ENCODE measurements around the gene TMC4.
"Not testable (repeated sequence)": the region's sequence is repeated elsewhere in the genome, so short reads cannot be mapped to it uniquely, and the experiment has no call there.

Gene TMC4, protein sequence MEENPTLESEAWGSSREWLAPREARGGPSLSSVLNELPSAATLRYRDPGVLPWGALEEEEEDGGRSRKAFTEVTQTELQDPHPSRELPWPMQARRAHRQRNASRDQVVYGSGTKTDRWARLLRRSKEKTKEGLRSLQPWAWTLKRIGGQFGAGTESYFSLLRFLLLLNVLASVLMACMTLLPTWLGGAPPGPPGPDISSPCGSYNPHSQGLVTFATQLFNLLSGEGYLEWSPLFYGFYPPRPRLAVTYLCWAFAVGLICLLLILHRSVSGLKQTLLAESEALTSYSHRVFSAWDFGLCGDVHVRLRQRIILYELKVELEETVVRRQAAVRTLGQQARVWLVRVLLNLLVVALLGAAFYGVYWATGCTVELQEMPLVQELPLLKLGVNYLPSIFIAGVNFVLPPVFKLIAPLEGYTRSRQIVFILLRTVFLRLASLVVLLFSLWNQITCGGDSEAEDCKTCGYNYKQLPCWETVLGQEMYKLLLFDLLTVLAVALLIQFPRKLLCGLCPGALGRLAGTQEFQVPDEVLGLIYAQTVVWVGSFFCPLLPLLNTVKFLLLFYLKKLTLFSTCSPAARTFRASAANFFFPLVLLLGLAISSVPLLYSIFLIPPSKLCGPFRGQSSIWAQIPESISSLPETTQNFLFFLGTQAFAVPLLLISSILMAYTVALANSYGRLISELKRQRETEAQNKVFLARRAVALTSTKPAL

DNA sequence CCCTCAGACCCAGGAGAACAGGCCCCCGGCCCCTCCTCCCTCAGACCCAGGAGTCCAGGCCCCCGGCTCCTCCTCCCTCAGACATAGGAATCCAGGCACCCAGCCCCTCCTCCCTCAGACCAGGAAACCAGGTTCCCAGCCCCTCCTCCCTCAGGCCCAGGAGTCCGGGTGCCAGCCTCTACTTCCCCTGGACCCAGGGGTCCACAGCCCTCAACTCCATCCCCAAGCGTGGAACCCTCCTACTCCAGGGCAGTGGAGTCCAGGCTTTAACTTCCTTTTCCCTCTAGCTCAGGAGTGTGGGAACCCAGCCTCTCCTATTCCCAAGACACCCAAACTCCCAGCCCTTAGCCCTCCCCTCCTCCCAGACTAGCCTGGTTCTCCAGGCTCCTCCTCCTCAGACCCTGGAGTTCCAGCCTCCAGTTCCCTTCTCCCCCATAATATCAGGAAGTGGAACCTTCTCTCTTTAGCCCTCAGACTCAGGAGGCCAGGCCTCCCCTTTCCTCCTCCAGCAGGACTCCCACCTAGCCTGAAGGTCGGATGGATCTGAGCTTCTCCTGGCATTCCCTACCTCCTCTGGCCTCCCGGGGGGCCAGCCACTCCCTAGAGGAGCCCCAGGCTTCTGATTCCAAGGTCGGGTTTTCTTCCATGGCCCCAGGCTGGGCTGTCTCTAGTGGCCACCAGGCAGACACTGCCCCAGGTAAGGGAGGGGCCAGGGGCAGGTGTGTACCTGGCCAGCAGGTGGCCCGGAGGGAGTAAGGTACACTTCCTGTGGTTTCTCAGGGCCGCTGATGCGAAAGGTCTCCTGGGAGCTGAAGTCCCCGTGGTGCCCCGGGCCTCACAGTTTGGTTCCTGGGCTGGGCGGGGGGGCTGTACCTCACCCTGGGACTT is at the start of gene TMC4:
Gene TMC4, minus strand, starts transcription at position 690 of the 888 bp plus-strand sequence. Its CDS starts 43 bp downstream, at position 647.
- Histone ChIP-seq H3K4me3 (ENCODE audit: low read length, poor library complexity, severe bottlenecking) (no peak within 1 kb of the TSS), H2AFZ (ENCODE audit: low read length) (no peak within 1 kb of the TSS), H3K9me3 (ENCODE audit: insufficient read depth, low read depth, low read length) (no peaks in the 10 kb centered on the region), H3K9ac (ENCODE audit: low read depth, low read length, poor library complexity, severe bottlenecking) (no peak within 1 kb of the TSS), H3K9me2 (replicated peaks; ENCODE audit: low read depth, low read length) (no peaks in the 10 kb centered on the region), H3K79me2 (ENCODE audit: insufficient read depth, low read length) (no peaks in the 10 kb centered on the region), H3K27me3 (ENCODE audit: insufficient read depth, low read length, poor library complexity, severe bottlenecking) (no peaks in the 10 kb centered on the region), H4K20me1 (ENCODE audit: insufficient read depth, low read length, poor library complexity, severe bottlenecking) (no peaks in the 10 kb centered on the region), H3K4me1 (ENCODE audit: insufficient read depth, low read length, poor library complexity, severe bottlenecking) (no peaks in the 10 kb centered on the region), H3K36me3 (ENCODE audit: insufficient read depth, low read length) (no peaks in the 10 kb centered on the region), H3F3A (ENCODE audit: low read depth) (no peaks in the 10 kb centered on the region), H3K4me2 (ENCODE audit: low read depth, low read length, poor library complexity, severe bottlenecking) (no peak within 1 kb of the TSS)
- TF ChIP-seq, protein P1, sequence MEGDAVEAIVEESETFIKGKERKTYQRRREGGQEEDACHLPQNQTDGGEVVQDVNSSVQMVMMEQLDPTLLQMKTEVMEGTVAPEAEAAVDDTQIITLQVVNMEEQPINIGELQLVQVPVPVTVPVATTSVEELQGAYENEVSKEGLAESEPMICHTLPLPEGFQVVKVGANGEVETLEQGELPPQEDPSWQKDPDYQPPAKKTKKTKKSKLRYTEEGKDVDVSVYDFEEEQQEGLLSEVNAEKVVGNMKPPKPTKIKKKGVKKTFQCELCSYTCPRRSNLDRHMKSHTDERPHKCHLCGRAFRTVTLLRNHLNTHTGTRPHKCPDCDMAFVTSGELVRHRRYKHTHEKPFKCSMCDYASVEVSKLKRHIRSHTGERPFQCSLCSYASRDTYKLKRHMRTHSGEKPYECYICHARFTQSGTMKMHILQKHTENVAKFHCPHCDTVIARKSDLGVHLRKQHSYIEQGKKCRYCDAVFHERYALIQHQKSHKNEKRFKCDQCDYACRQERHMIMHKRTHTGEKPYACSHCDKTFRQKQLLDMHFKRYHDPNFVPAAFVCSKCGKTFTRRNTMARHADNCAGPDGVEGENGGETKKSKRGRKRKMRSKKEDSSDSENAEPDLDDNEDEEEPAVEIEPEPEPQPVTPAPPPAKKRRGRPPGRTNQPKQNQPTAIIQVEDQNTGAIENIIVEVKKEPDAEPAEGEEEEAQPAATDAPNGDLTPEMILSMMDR (conservative IDR thresholded peaks at IDR 0.05; ENCODE audit: low read length): 0 out of 2 replicates have a peak, but pooled peaks have one; percentile 11
- no peak for TF ChIP-seq EZH2phosphoT487 (IDR thresholded peaks at IDR 0.05; ENCODE audit: borderline replicate concordance)

DNA sequence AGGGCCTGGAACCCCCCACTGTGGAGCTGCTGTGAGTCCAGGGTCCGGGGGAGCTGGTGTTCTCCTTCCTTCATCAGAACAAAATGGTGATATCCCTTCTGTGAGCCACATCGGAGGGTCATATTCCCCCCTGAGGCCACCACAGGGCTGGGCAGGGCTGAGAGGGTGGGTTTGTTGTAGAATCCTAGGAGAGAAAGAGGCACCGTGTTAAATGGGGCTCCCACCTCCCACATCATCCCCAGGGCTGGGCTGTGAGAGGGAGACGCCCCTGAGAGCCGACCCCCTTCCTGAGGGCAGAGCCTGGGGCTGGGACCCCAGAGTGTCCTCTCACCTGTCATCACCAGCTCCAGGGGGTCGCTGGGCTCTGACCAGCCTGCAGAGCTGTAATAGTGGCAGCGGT is 49.0 kb upstream of the TMC4 start:
- not testable (repeated sequence) for H4K20me1 ChIP-seq (ENCODE audit: insufficient read depth, low read length, poor library complexity, severe bottlenecking); H3K9ac ChIP-seq (ENCODE audit: low read depth, low read length, poor library complexity, severe bottlenecking); H3K9me2 ChIP-seq (replicated peaks; ENCODE audit: low read depth, low read length); H3F3A ChIP-seq (ENCODE audit: low read depth); H3K4me2 ChIP-seq (ENCODE audit: low read depth, low read length, poor library complexity, severe bottlenecking); H3K4me1 ChIP-seq (ENCODE audit: insufficient read depth, low read length, poor library complexity, severe bottlenecking); H3K4me3 ChIP-seq (ENCODE audit: low read length, poor library complexity, severe bottlenecking); H3K36me3 ChIP-seq (ENCODE audit: insufficient read depth, low read length); H3K79me2 ChIP-seq (ENCODE audit: insufficient read depth, low read length); H3K9me3 ChIP-seq (ENCODE audit: insufficient read depth, low read depth, low read length); H3K27me3 ChIP-seq (ENCODE audit: insufficient read depth, low read length, poor library complexity, severe bottlenecking); H2AFZ ChIP-seq (ENCODE audit: low read length)

DNA sequence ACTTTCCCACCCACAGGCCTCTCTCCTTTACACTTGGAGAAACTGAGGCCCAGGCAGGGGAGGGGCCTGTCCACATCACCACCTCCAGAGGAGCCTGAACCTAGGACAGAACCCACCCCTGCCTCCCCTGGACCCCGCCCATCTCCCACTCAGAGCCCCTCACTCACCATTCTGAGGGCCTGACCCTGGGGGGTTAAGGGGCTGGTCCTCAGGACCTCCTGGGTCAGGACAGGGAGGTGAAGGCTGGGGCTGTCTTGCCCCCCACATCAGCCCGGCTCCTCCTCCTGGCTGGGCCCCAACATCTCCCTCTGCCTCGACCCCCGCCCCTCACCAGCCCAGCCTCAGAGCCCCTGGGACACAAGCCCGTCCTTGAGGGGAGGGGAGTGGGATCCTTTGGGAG is 46.7 kb upstream of the TMC4 start:
- not testable (repeated sequence) for H3K9me2 ChIP-seq (replicated peaks; ENCODE audit: low read depth, low read length); H3K9me3 ChIP-seq (ENCODE audit: insufficient read depth, low read depth, low read length); H3K4me1 ChIP-seq (ENCODE audit: insufficient read depth, low read length, poor library complexity, severe bottlenecking); H3F3A ChIP-seq (ENCODE audit: low read depth); H3K4me3 ChIP-seq (ENCODE audit: low read length, poor library complexity, severe bottlenecking); H3K4me2 ChIP-seq (ENCODE audit: low read depth, low read length, poor library complexity, severe bottlenecking); H3K27me3 ChIP-seq (ENCODE audit: insufficient read depth, low read length, poor library complexity, severe bottlenecking); H2AFZ ChIP-seq (ENCODE audit: low read length); H4K20me1 ChIP-seq (ENCODE audit: insufficient read depth, low read length, poor library complexity, severe bottlenecking); H3K79me2 ChIP-seq (ENCODE audit: insufficient read depth, low read length); H3K9ac ChIP-seq (ENCODE audit: low read depth, low read length, poor library complexity, severe bottlenecking)
- peaks cover 13% of the 10 kb centered on the region; the same call in 1 of the 2 replicates for H3K36me3 ChIP-seq (ENCODE audit: insufficient read depth, low read length)
